NCI-H69 (cell line): ENCODE data around the gene ZBTB16.
A peak's percentile ranks its signal among the peaks of the same experiment; 100 is the strongest.

Experiments
- DNase-seq: peaks from one replicate; lab custom pipeline; 2025; lab: John Stamatoyannopoulos, UW

The ZBTB16 gene

DNA sequence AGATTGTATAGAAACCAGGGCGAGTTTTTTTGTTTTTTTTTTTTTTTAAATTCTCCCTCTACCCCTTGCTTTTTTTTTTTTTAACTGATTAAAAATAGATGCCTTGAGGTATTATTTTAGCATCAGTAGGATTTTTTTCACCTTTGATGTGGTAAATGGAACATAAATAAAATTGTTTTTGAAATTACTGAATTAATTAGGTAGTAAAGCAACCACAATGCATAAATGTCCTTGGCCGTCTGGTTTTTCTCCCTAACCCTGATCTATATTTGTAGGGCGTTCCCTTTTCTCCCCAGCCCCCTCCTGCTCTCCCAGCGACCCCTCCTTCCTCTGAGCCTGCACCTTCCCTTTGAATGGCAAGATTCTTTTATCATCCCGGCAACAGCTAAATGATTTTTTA lies 107.8 kb downstream of the ZBTB16 start:
- DNase-seq, result peak; percentile 48

DNA sequence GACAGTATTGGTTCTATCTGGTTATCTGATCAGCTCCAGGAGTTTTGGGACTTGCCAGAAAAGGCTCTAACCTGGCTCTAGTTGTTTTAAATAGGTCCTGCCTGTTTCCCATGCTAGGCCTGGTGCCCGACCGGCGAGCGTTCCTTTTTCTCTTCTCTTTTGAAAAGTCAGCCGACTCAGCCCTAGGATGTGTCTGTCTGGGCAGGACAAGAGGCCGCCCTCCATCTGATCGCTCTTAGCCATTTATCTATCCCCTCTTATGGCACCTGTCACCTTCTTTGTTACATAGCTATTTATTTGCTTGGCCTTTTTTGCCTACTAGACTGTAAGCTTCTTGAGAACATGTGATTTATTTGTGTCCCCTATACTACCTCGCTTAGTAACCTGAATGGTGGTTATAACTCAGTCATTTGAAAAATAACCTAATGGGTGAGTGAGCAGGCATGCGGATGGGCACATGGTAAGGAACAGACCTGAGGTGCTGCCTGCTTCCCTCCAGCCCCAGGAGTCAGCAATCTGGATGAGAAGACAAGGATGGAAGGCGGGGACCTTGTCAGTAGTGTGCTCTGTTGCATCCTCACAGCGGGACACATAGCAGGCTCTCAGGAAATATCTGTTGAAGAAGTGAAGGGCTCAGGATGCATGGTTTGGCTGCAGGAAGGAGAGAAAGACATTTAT lies 108.4 kb downstream of the ZBTB16 start:
- DNase-seq, result peak; percentile 66

DNA sequence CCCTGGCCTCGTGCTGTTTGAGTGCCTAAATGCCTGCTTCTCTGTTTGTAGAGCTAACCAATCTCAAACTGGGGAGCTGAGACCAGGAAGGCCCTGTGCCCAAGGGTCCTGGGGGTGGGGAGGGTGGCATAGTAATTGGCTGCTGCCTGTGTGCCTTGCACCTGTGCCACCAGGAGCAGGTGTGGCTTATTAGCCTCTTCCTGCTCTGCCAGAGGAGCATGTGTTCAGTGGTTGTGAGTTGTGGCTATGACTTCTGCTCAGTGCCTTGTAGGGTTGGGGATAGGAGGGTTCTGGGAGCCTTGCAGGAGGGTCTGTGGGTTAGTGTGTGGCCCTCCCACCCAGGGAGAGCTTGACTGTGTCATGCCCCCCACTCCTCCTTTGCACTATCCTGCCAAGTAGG lies 109.2 kb downstream of the ZBTB16 start:
- DNase-seq, result peak; percentile 93

DNA sequence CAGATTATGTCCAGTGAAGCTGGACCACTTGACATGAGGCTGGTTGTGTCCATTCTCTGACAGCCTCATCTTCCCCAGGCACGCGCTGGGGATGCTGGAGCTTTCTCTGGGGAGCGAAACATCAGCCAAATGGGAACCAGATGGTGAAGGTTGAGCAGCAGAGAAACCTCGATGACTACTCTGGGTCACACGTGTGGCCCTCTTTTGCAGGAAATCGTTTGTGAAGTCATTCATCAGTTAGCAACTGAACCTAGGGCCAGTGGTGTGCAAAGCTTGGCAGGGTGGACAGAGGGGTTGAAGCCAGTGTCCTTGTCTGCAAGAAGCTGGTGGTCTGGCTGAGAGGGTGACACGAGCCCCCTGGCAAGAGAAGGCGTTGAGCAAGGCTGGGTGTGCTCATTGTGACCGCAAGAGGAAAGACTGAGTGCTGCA lies 109.8 kb downstream of the ZBTB16 start:
- no peak for DNase-seq

DNA sequence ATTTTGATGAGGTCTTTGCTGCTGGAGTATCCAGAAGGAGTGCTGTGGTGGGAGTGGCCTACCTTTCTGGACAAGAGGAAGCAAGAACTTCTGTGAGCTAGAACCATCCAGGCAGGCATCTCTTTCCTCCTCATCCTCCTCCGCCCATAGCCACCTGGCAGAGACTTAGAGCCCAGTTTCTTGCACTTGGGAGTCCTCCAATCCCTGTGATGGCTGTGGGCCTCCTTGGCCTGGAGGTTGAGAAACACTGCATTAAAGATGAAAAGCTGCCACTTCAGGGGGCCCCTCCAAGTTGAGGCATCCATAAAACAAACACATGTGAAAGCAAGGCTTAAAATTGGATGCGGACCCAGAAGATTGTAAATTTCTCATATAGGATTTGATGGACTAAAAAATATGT lies 110.3 kb downstream of the ZBTB16 start:
- no peak for DNase-seq

DNA sequence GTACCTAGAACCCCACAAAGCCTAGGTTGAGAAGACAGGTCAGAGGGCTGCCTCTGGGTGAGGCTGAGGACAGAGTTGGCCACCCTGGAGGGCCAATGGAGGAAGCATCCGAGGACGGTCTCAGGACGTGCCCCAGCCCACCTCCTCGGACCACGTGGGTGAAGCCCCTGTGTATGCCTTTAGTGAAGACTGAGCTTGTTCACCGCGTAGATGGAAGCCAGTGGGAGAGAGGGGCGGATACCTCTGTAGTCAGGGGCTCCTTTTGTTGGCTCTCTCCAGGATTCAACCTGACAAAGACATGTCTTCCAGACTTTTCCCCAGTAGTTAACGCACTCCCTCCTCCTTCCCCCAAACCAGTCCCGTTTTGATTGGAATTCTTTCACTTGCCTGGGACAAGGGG lies 110.7 kb downstream of the ZBTB16 start:
- no peak for DNase-seq

DNA sequence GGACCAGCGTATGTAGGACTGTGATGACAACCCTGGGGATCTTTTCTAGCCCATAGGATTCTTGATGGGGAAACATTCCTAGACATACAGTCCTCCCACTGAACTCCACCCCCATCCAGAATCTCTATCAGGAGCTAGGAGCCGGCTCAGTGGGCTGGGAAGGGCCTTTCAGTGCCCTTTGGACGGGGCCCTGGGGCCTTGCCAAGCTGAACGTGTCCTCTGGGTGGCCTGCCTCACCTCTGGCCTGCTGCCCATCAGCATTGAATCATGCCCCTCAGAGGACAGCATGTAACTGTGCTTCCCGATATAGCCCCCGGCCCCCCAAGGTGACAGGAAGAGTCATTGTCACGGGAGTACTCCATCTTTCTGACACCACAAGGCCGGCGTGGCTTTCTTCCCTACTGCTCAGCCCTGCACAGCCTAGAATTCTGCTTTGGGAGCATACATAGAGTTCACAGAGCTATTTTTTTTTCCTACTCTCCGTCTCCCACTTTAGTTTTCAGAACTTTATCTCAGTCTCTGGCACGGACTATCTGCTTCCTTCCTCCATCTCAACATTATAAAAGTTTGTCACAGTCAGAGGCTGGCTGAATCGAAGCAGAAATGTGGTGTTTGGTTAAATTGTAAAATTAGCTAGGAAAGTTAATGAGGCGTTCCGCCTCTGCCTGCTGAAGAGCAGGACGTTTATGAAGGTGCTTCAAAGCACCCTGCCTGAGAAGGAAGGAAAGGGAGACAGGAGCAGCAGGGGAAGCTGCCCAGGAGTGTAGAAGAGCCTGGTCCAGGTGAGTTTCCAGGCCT lies 111.9 kb downstream of the ZBTB16 start:
- peak; percentile 45 for DNase-seq

DNA sequence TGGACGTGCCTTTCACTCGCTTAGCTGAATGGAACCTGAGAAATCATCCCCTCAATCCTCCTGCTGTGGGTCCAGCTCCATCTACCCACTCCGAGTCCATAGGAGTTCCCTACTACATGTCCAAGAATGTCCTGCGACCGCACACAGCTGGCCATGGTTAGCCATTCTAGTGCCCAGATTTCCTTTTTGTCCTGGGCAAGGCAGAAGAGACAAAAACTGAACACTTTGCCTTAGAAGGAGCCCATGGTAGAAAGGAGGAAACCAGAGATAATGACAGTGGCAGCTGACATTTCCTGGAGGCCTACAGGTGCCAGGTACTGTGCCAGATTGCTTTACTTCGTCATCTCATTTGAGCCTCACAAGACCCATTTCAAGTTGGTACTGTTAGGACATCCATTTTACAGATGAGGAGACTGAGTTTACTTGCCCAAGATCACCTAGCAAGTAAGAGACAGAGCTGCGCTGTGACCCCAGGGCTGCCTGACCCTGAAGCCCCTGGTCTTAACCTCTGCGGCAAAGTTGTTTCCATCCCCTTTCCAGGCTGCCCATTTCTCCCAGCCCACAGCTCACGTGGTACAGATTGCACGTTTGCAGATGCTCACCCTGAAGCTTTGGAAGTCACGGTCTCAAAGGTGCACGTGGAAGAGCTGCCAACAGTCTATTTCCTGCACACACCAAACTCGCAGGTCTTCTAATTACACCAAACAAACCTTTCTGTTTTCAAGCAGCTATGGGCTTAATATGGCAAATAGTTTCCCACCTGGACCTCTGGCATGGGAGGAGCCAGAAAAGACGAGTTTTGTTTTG lies 112.7 kb downstream of the ZBTB16 start:
- peak; percentile 87 for DNase-seq

DNA sequence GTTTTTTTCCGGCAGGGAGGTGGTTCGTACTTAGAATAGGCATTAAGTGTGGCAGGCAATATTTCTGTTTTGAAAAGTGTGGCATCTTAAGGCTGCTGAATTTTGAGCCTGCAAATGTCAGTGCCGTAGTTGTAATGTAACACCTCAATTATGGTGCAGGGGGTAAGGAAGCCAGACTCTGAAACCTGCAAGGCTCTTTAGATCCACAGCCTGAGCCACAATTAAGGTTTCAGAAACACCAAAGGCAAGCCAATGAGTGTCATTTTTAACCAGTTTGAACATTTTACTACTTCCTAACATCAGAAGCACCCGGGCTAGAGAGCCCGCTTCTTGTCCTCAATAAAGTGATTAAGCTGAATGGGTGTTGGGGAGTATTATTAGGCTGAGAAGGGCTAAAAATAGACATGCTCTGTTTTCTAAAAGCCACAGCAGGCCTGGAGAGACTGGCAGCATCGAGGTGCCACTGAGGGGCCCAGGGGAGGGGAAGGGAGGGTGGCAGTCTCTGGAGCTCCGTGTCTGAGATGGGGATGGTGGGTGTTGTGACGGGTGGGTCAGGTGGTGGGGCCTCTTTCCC lies 113.4 kb downstream of the ZBTB16 start:
- DNase-seq, result peak; percentile 88

DNA sequence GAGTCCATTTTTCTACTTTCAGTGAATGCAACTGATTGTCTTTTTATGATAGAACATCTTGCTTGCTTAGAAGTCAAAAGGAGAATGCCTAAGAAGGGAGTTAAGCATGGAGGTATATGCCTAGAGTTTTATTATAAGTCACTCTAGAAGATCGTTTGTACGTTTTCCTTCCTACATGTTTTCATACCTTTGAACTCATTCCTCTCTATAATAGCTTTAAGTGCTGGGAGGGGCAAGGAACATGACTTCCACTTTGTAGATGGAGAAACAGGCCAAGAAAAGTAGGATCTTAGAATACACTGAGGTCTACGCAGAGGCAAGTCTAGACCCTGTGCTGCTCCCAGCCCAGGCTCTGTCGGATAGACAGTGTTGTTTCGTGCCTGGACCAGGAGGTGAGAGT lies 114.3 kb downstream of the ZBTB16 start:
- no peak for DNase-seq

DNA sequence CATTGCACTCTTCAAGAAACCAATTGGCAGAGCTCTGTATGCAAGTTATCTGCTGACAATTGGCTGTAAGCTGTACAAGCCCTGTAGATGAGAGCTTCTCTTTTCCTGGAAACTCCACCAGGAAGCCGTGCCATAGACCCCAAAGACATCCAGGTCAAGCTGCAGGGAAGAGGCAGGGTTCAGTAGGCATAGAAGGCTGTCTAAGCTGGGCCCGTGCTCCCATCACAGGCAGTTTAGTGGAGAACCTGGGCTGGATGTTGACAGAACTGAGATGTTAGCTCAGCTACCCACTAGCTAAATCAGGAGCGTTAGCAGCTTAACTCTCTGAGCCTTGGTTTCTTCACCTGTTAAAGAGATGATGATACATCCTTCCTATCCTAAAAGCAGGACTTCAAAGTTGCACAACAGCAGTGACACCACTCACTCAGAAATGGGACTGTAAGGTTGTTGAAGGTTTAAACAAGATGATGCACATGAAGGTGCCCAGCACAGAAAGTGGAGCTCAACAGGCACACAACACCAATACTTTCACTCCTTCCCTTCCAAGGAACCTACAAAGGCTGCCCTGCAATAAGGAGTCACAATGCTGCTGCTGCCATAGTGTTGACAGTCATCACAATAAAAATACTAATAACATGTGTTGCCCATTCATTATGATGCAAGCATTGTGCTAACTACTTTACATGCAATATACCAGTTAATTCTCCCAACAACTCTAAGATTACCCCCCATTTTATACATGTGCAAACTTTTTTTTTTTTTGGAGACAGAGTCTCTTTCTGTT lies 115.4 kb downstream of the ZBTB16 start:
- no peak for DNase-seq

DNA sequence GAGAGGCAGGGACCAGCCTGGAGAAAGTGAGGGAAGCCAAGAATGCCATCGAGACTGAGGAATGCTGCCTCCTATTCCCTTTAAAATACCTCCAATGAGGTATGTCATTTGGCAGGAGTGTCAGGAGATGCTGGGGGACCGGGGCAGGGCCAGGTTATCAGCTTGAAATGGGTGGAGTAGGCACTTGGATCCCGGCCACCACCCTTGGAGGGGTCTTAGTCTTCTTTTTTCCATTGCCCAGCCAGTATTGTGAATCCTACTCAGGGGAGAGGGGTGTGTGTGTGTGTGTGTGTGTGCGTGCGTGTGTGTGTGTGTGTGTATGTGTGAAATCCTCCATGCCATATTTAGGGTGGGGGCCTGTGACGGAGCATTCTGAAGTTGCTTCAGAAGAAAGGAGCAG lies 116.2 kb downstream of the ZBTB16 start:
- DNase-seq, result no peak

DNA sequence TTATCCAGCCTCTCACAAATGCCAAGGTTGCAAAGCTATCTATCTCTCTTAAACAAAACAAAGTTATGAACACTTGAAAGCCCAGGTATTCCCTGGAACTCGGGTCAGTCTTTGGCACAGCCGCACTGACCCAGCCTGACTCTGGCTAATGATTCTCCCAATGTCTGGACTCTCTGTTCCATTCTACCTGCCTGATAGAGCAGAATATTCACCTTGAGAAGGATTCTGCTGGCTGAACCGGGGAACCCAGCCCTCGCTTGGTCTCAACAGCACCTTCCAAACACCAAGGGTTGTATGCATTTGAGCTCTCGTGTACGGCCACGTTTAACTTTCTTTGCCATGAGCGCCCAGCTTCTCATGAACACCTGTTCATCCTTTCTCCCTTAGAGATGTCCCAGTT lies 116.8 kb downstream of the ZBTB16 start:
- no peak for DNase-seq

DNA sequence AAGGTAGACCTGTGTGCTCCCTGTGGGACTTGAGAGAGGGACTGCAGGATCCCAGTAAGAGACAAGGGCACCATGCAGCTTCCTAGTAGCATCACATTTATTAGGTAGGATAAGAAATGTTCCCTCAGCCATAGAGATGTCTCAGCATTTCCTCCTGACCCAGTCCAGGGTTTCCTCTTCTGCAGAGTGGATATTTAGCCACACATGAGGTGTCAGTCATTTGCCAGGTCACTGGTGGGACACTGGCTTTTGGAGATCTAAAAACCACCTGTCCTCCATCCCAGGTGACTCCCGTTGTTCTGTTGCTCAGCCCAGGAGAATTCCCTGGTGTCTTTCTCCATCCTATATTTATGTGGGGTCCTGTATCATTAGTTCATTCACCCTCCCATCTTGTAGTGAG lies 119.1 kb downstream of the ZBTB16 start:
- DNase-seq, result no peak

DNA sequence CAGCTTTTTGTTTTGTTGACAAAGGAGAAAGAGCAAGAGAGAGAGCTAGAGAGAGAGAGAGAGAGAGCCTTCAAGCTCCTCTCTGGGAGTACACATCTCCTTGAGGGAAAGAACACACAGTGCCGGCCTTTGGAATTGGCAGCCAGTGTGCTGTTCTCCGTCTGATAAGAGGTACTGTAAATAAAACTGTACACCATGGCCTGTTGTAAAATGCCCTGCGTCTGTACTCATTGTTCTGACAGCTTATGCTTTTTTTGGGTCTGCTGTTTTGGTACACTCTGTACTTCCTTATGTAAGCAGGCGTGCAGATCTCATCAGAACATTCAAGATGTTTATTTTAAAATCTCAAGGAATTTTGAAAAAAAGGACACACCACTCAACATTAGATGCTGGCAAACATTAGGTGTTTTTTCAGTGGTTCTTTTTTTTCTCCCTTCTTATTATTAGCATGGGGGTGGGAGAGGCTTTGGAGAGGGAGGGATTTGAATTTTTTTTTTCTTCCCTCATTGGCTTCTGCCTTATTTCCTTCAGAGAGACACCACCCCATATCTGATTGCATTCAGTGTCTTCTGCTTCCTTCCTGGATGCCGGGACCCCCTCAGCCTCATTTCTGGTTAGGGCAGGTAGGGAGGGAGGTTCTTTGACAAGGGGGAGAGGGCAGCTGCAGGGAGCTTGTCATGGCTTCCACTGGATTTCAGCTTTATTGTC lies 119.9 kb downstream of the ZBTB16 start:
- DNase-seq, result peak; percentile 41

DNA sequence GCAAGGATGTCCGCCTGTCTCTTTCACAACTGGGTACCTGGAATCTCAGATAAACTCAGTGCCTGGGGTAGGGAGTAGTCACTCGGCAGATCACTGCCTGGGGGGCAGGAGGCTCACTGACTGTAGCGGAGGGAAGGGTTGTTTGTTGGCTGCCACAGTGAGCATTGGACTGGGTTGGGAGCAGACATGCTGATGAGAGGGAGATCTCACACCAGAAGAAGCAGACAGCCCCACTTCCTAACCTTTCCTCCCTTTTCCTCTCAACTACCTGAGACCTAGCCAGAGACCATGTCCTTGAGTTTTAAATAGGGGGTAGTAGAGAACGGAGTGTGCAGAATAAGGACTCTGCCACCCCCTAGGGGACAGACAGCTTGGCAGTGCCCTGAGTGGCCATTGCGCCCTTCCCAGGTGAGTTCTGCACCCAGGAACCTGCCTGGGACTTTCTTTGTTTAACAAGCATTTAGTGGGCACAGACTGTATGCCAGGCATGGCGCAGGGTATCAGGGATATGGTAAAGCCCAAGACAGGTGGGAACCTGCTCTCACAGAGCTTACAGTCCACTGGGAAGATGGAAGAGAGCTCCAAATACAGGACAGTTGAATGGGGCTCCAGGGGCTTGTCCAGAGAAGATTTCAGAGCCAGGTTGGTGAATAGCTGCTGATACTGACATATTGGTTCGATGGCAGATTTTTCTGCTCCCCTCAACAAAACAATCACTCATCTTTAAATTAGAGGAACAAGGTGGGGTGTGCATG lies 121.0 kb downstream of the ZBTB16 start:
- DNase-seq, result peak; percentile 82

DNA sequence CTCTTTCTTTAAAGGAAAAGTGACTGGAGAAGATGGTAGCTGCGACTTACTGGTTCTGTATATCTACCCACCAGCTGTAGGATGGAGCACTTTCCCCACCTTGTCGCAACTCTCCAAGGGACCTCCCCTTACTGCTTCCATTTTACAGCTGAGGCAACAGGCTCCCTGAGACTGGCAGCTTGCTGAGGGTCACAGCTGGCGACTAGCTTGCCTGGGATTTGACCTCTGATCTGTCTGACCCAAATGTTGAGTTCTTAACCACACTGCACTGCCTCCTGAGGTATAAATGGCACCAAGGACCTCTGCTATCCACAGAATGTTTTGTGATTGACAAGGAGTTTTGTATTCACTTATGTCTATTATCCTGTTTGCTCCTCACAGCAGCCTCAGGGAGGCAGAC lies 121.7 kb downstream of the ZBTB16 start:
- no peak for DNase-seq

DNA sequence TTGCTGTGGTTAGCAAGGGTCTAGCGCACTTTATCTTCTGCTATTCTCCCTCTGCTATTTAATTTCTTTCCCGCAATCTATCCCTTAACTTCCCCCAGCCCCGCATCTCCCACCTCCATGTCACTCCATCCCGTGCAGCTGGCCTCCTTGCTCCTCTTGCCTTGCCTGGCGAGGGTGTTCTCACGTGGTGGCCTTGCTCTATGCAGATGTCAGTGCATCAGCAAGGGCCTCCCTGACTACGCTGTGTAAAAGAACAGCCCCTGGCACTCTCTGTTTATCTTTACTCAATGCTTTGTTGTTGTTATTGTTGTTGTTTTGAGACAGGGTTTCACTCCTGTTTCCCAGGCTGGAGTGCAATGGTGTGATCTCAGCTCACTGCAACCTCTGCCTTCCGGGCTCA lies 122.2 kb downstream of the ZBTB16 start:
- no peak for DNase-seq

DNA sequence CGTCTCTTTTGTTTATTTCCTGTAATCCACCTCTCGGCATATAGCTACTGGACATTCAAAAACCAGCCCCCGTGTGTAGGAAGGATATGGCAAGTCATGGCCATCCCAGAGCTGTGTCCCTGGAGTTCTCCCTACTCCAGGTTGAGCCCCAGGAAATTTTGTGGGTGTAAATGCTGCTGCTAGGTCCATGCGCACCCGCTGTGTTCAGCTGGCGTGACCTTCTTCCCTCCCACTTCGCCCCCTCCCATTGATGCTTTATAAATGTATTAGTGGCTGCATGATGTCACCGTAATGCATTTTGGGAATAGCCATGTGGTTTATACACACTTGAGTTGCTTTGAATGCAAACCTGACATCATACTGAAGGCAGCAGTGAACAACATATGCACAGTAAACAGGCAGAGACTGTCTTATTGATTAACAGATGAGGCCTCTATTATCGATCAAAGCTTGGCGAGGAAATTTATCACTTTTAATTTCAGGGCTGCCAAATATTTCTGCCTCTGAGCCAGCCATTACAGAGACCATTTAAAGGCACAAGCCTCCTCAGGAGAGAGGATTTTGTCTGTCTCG lies 123.0 kb downstream of the ZBTB16 start:
- peak; percentile 61 for DNase-seq

DNA sequence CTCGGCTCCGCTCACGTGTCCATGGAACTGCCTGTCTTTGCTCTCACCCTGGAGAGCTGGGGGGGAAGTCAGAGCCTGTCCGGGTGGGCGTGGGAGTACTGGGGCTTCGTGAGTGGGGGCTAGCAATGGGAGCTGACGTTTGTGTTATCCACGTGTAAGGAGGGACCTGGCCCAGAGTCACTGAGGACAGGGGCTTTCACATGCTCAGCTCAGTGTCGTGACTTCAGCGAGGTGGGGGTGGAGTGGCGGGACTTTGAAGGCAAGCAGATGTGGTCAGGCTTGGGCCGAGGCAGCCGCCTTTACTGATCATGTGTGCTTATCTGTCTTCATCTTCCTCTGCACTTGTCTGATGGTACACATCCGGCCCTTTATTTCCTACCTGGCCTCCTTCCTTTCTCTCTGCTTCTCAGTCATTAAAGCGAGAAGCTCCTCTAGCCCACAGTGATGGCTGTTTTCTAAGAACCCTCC lies 123.6 kb downstream of the ZBTB16 start:
- DNase-seq, result no peak
